ENCODE results near the gene TBXAS1. TPM values are rescaled to one million over a fixed set of nuclear protein-coding genes. Genes with fewer than 3 reads are reported as not detected.

TBXAS1 gene
- total and polyA plus RNA-seq, 2 donors from 2014 or later: 14.2 to 33.6 TPM

DNA sequence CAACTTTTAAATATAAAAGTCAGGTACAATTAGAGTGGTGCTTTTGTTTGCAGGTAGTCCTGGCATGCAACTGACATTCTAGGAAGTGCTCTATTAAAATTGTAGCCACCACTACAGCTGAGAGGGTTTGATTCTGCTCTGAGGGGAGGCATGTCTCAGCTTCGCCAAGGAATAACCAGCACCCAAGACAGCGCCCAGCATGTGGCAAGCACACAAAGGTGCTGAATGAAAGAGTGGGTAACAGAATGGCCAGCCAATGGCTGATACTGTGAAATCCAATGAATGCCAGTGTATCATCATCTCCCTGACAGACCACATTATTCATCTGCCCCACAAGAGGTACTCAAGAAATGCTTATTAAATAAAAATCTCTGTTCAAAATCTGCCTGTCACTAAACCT lies 226.8 kb downstream of the TBXAS1 start:
- no peaks in the 10 kb centered on the region for H3K27me3 ChIP-seq (ENCODE audit: control insufficient read depth, insufficient read depth, low read length)
- H3K4me3 ChIP-seq (ENCODE audit: low read length in 3 of 3): no peak overlapping the region
- H3K9me3 ChIP-seq (ENCODE audit: control insufficient read depth in 2 of 3, insufficient read depth in 1 of 3, low read length in 3 of 3): no peaks in the 10 kb centered on the region
- H3K36me3 ChIP-seq (ENCODE audit: control insufficient read depth in 2 of 3, insufficient read depth in 3 of 3, low read length in 3 of 3): peaks cover 0 to 4% (median 0%) of the 10 kb centered on the region in 3 donors
- intact Hi-C loops (cut with DNase I): no loop called here
- no peak overlapping the region for H3K27ac ChIP-seq (ENCODE audit: low read depth in 2 of 2, low read length in 2 of 2)
- peaks cover 0 to 11% (median 6%) of the 10 kb centered on the region in 3 donors for H3K4me1 ChIP-seq (ENCODE audit: control insufficient read depth in 2 of 3, insufficient read depth in 2 of 3, low read depth in 1 of 3, low read length in 3 of 3)
- TF ChIP-seq, protein P1, sequence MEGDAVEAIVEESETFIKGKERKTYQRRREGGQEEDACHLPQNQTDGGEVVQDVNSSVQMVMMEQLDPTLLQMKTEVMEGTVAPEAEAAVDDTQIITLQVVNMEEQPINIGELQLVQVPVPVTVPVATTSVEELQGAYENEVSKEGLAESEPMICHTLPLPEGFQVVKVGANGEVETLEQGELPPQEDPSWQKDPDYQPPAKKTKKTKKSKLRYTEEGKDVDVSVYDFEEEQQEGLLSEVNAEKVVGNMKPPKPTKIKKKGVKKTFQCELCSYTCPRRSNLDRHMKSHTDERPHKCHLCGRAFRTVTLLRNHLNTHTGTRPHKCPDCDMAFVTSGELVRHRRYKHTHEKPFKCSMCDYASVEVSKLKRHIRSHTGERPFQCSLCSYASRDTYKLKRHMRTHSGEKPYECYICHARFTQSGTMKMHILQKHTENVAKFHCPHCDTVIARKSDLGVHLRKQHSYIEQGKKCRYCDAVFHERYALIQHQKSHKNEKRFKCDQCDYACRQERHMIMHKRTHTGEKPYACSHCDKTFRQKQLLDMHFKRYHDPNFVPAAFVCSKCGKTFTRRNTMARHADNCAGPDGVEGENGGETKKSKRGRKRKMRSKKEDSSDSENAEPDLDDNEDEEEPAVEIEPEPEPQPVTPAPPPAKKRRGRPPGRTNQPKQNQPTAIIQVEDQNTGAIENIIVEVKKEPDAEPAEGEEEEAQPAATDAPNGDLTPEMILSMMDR (IDR thresholded peaks at IDR 0.05; ENCODE audit: borderline replicate concordance, extremely low read depth, insufficient read depth): no peak
- H3K9ac ChIP-seq (ENCODE audit: low read length in 3 of 3): no peak overlapping the region
- DNase-seq: no peak
- no peak for FAIRE-seq

DNA sequence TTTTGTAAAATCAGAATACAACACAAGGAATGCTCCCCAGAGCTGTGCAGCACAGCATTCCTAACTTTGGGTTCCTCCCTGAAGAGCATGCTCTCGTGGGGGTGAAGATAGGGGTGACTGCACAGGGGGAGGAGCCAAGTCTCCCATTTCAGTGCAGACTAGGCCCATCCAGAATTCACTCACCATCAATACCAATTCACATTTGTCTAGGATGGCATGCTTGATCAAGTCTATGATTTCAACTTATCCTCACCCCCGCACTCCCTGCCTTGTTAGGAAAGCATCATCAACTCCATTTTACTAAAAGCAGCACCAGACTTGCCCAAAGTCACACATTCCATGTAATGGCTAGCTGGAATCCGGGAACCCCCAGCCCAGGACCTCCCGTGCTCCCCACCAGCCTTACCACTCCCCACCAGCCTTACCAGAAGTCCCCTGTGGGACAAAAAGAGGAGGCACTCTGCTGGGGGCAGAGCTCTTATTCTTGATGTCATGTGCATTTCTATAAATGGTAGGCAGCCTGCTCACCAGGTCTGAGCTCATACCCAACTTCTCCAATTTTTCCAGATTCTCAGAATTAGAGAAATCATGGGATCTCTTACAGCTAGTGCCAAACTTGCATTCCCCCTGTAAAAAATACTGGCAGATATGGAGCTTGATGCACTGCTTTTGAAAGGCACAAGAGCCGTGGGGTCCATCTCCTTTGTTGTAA lies 227.5 kb downstream of the TBXAS1 start:
- Histone ChIP-seq H3K27ac (ENCODE audit: low read depth in 2 of 2, low read length in 2 of 2) (no peak overlapping the region), H3K4me1 (ENCODE audit: control insufficient read depth in 2 of 3, insufficient read depth in 2 of 3, low read depth in 1 of 3, low read length in 3 of 3) (peaks cover 0 to 19% (median 6%) of the 10 kb centered on the region in 3 donors), H3K4me3 (ENCODE audit: low read length in 3 of 3) (no peak overlapping the region), H3K9me3 (ENCODE audit: control insufficient read depth in 2 of 3, insufficient read depth in 1 of 3, low read length in 3 of 3) (no peaks in the 10 kb centered on the region), H3K36me3 (ENCODE audit: control insufficient read depth in 2 of 3, insufficient read depth in 3 of 3, low read length in 3 of 3) (peaks cover 0 to 4% (median 0%) of the 10 kb centered on the region in 3 donors), H3K9ac (ENCODE audit: low read length in 3 of 3) (no peak overlapping the region), H3K27me3 (ENCODE audit: control insufficient read depth, insufficient read depth, low read length) (no peaks in the 10 kb centered on the region)
- intact Hi-C loops (cut with DNase I): no loop called here
- TF ChIP-seq, protein P1 (IDR thresholded peaks at IDR 0.05; ENCODE audit: borderline replicate concordance, extremely low read depth, insufficient read depth): no peak
- no peak for FAIRE-seq
- DNase-seq: no peak

DNA sequence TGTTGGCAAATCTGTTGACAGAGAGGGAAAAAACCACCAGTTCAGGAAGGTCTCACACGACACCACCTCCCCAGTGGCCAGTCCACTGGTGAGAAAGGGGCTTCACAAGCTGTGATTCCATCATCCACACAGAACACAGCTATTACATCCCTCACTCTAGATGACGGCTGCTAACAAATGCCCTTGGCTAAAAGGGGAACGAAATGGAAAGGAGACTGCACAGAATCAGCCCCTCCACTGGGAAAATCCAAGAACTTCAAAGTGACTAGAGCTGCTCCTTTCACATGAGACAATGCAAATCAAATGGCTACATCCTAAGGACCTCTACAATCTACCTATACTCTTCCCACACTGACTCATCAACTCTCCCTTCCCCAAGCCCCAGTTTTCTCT lies 228.1 kb downstream of the TBXAS1 start:
- Histone ChIP-seq H3K9me3 (ENCODE audit: control insufficient read depth in 2 of 3, insufficient read depth in 1 of 3, low read length in 3 of 3) (no peaks in the 10 kb centered on the region), H3K27me3 (ENCODE audit: control insufficient read depth, insufficient read depth, low read length) (no peaks in the 10 kb centered on the region), H3K4me3 (ENCODE audit: low read length in 3 of 3) (no peak overlapping the region), H3K27ac (ENCODE audit: low read depth in 2 of 2, low read length in 2 of 2) (no peak overlapping the region), H3K9ac (ENCODE audit: low read length in 3 of 3) (no peak overlapping the region), H3K4me1 (ENCODE audit: control insufficient read depth in 2 of 3, insufficient read depth in 2 of 3, low read depth in 1 of 3, low read length in 3 of 3) (peaks cover 0 to 20% (median 6%) of the 10 kb centered on the region in 3 donors), H3K36me3 (ENCODE audit: control insufficient read depth in 2 of 3, insufficient read depth in 3 of 3, low read length in 3 of 3) (peaks cover 0 to 4% (median 0%) of the 10 kb centered on the region in 3 donors)
- DNase-seq (no peak), FAIRE-seq (no peak)
- intact Hi-C loops (cut with DNase I): no loop called here
- TF ChIP-seq, protein P1 (IDR thresholded peaks at IDR 0.05; ENCODE audit: borderline replicate concordance, extremely low read depth, insufficient read depth): no peak

Measured in kidney (tissue), 14 donors.